NCI-H1092 treated with DMSO at 0.1 percent for 48 hours (cell line): Measurements from ENCODE around the gene ETFB.

Experiments used
- DNase-seq: peaks from one replicate; lab custom pipeline; 2025; lab: John Stamatoyannopoulos, UW

ETFB gene

GRCh38 chr19:51351266-51351990 is 14.8 kb downstream of the ETFB start:
- DNase-seq: no peak

GRCh38 chr19:51347209-51347928 is 18.8 kb downstream of the ETFB start:
- DNase-seq: no peak

GRCh38 chr19:51346742-51347141 is 19.4 kb downstream of the ETFB start:
- no peak for DNase-seq

GRCh38 chr19:51345076-51345620 is 21.0 kb downstream of the ETFB start:
- DNase-seq: no peak

GRCh38 chr19:51342631-51343569 is 23.3 kb downstream of the ETFB start:
- no peak for DNase-seq

- no peak for DNase-seq
Measured at GRCh38 chr19:51341976-51342580, 24.1 kb downstream of the ETFB start, which contains the start of gene VSIG10L. Gene VSIG10L (minus strand): TSS chr19:51342139. CDS start chr19:51342124, 15 bp downstream.

GRCh38 chr19:51341066-51341465 is 25.1 kb downstream of the ETFB start:
- DNase-seq: no peak

GRCh38 chr19:51339687-51340656 is 26.2 kb downstream of the ETFB start:
- peak; percentile 5 for DNase-seq

- no peak for DNase-seq
Measured at GRCh38 chr19:51339313-51339686, 26.9 kb downstream of the ETFB start.

GRCh38 chr19:51338563-51339312 is 27.4 kb downstream of the ETFB start:
- peak; percentile 33 for DNase-seq

GRCh38 chr19:51337861-51338562 is 28.2 kb downstream of the ETFB start:
- DNase-seq: no peak

- no peak for DNase-seq
Measured at GRCh38 chr19:51337141-51337860, 28.9 kb downstream of the ETFB start.

GRCh38 chr19:51333836-51334460 is 32.2 kb downstream of the ETFB start:
- DNase-seq: peak; percentile 7

GRCh38 chr19:51331716-51332115 is 34.5 kb downstream of the ETFB start:
- DNase-seq: no peak

GRCh38 chr19:51331193-51331592 is 35.0 kb downstream of the ETFB start:
- no peak for DNase-seq

GRCh38 chr19:51330366-51330765 is 35.8 kb downstream of the ETFB start:
- DNase-seq: no peak

GRCh38 chr19:51329411-51329810 is 36.8 kb downstream of the ETFB start:
- no peak for DNase-seq
